ENCODE results near the gene IQSEC2. TPM values are rescaled to one million over a fixed set of nuclear protein-coding genes. Genes with fewer than 3 reads are reported as not detected.

IQSEC2 gene
- total and polyA plus RNA-seq, 2 of the 4 experiments (the other 2 are of a cell fraction), result 2.5 to 11.4 TPM

DNA sequence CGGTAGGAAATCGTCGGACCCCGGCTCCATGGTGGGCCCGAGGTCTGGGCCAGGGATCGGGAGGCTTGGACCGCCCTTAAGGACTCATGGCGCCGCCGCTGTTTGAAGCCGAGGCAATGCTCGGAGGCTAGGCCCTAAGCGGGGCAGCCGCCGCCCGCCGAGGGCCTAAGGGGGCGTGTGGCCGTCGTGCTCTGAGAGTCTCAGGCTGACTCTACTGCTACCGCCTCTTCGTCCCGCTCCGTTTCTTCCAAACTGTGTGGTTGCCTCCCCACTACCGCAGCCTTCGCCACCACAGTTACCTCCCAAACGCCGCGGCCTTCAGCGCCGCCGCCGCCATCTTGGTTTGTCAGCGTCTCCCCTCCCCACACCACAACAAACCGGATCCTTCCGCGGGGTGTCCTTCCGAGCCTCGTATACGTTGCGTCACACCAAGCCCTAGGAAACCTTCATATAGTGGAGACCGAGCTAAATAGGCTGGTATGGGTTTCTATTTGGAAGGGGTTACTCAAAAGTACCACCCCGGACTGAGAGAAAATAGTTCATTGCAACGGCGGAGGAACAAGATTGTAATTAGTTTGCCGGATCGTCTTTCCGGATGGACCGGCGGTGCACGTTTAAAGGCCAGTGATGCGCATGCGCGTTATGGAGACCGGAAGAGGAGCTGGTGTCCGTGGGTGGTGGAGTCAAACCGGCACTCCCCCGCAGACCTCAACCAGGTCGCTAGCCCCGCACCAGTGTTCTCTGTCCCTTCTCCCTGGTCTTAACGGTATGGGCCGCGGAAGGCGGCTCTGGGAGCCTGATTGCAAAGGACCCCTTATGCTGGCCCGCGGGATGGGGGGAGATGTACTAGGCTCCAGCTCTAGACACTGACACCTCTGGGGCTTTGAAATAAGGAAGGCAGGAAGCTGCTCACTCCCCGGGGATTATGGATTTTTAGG, 56.3 kb downstream of the IQSEC2 start, which contains the start of gene KDM5C (continued):
- TF ChIP-seq, protein P1, sequence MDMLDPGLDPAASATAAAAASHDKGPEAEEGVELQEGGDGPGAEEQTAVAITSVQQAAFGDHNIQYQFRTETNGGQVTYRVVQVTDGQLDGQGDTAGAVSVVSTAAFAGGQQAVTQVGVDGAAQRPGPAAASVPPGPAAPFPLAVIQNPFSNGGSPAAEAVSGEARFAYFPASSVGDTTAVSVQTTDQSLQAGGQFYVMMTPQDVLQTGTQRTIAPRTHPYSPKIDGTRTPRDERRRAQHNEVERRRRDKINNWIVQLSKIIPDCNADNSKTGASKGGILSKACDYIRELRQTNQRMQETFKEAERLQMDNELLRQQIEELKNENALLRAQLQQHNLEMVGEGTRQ (IDR thresholded peaks at IDR 0.05; ENCODE audit: low read depth, low read length), result no peak
- TF ChIP-seq FOS (IDR thresholded peaks at IDR 0.05; ENCODE audit: low read depth, low read length), result no peak
